ENCODE measurements around the gene YPEL3.
A peak's percentile ranks its signal among the peaks of the same experiment; 100 is the strongest.

The YPEL3 gene

GRCh38 chr16:30095166-30096078, 591 bp downstream of the YPEL3 start:
- Histone ChIP-seq H2AFZ (ENCODE audit: low read depth, low read length) (no peak overlapping the region), H4K8ac (ENCODE audit: low read length) (peak overlapping the region; percentile 33), H3K14ac (ENCODE audit: low read length in 2 of 2) (peak overlapping the region; percentile 66 to 85), H3K27ac (ENCODE audit: low read length, poor library complexity, severe bottlenecking) (no peak overlapping the region), H3K79me1 (replicated peaks; ENCODE audit: low read length, poor library complexity, severe bottlenecking) (peaks cover 12% of the 10 kb centered on the region), H3K23ac (ENCODE audit: low read length in 2 of 2) (no peak overlapping the region), H2AK5ac (ENCODE audit: low read length, severe bottlenecking) (no peak overlapping the region), H3K27me3 (ENCODE audit: control insufficient read depth in 1 of 2, insufficient read depth in 1 of 2, low read length in 2 of 2) (no peaks in the 10 kb centered on the region), H3K18ac (ENCODE audit: low read depth in 1 of 2, low read length in 2 of 2) (peak overlapping the region; percentile 52 to 63), H2BK5ac (ENCODE audit: low read depth, low read length, poor library complexity, severe bottlenecking) (no peak overlapping the region), H3K4me2 (ENCODE audit: low read length, poor library complexity, severe bottlenecking) (peak overlapping the region; percentile 70), H2BK15ac (ENCODE audit: low read depth, poor library complexity, severe bottlenecking) (peak overlapping the region; percentile 68), H3K9ac (ENCODE audit: low read length) (peak overlapping the region; percentile 88), H4K91ac (ENCODE audit: low read length) (peak overlapping the region; percentile 67), H3K4ac (ENCODE audit: low read depth in 1 of 2, low read length in 2 of 2) (no peak overlapping the region), H3K4me1 (ENCODE audit: control insufficient read depth, insufficient read depth, low read depth, low read length) (peaks cover 32% of the 10 kb centered on the region), H3K36me3 (ENCODE audit: control insufficient read depth in 1 of 2, insufficient read depth in 2 of 2, low read depth in 1 of 2, low read length in 2 of 2) (peaks cover 13 to 18% of the 10 kb centered on the region in 2 experiments), H2BK12ac (ENCODE audit: low read length in 2 of 2) (peak overlapping the region; percentile 46 to 56), H3K4me3 (ENCODE audit: insufficient read depth in 1 of 2, low read depth in 1 of 2, low read length in 2 of 2) (peak overlapping the region; percentile 70 to 89), H2BK120ac (ENCODE audit: low read depth, low read length) (peak overlapping the region; percentile 69), H3K9me3 (ENCODE audit: control insufficient read depth, low read length) (peaks cover 12% of the 10 kb centered on the region)
- DNase-seq: no peak
- 49% methylated on average over 40 of the region's 47 CpGs for WGBS

DNA sequence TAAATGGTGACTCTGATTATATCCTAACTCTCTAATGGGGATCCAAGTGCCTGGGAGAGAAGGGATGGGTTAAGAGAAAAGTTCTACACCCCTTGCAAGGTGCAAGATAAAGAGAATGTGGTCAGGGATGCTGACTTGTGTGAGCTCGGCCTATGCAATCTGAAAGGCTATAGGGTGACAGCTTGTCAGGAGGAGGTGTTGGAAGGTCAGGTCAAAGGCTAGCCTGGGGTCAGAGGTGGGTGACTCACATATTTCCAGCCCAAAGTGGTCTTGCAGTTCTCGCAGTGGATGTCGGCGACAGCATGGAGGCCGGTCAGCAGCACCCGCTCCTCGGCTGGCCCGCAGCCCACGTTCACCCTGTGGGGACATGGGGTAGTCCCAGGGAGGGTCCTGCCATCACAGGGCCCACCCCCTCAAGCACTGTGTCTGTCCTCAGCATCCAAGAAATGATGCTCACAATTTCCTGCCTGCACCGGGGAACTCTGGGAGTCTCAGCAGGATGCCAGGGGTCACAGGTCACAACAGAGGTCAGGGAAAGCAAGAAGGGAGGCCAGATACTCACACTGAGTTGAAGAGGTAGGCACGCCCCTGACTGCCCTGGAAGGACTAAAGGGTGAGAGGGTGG, 1.4 kb downstream of the YPEL3 start:
- Histone ChIP-seq H4K91ac (ENCODE audit: low read length) (no peak overlapping the region), H3K9ac (ENCODE audit: low read length) (peak overlapping the region; percentile 88), H3K27me3 (ENCODE audit: control insufficient read depth in 1 of 2, insufficient read depth in 1 of 2, low read length in 2 of 2) (no peaks in the 10 kb centered on the region), H2BK120ac (ENCODE audit: low read depth, low read length) (no peak overlapping the region), H3K9me3 (ENCODE audit: control insufficient read depth, low read length) (peaks cover 12% of the 10 kb centered on the region), H2BK12ac (ENCODE audit: low read length in 2 of 2) (peak overlapping the region in 1 of 2 experiments; percentile 7), H3K79me1 (replicated peaks; ENCODE audit: low read length, poor library complexity, severe bottlenecking) (peaks cover 12% of the 10 kb centered on the region), H3K36me3 (ENCODE audit: control insufficient read depth in 1 of 2, insufficient read depth in 2 of 2, low read depth in 1 of 2, low read length in 2 of 2) (peaks cover 13 to 18% of the 10 kb centered on the region in 2 experiments), H3K14ac (ENCODE audit: low read length in 2 of 2) (no peak overlapping the region), H3K4ac (ENCODE audit: low read depth in 1 of 2, low read length in 2 of 2) (no peak overlapping the region), H3K18ac (ENCODE audit: low read depth in 1 of 2, low read length in 2 of 2) (no peak overlapping the region), H3K4me3 (ENCODE audit: insufficient read depth in 1 of 2, low read depth in 1 of 2, low read length in 2 of 2) (peak overlapping the region in 1 of 2 experiments; percentile 89), H3K4me2 (ENCODE audit: low read length, poor library complexity, severe bottlenecking) (no peak overlapping the region), H4K8ac (ENCODE audit: low read length) (no peak overlapping the region), H2AK5ac (ENCODE audit: low read length, severe bottlenecking) (no peak overlapping the region), H3K4me1 (ENCODE audit: control insufficient read depth, insufficient read depth, low read depth, low read length) (peaks cover 36% of the 10 kb centered on the region), H2BK5ac (ENCODE audit: low read depth, low read length, poor library complexity, severe bottlenecking) (no peak overlapping the region), H2AFZ (ENCODE audit: low read depth, low read length) (no peak overlapping the region), H3K27ac (ENCODE audit: low read length, poor library complexity, severe bottlenecking) (no peak overlapping the region), H3K23ac (ENCODE audit: low read length in 2 of 2) (no peak overlapping the region), H2BK15ac (ENCODE audit: low read depth, poor library complexity, severe bottlenecking) (no peak overlapping the region)
- DNase-seq: no peak
- WGBS: 78% methylated on average over 11 of the region's 11 CpGs

- DNase-seq: peak; percentile 88
- Histone ChIP-seq H3K36me3 (ENCODE audit: control insufficient read depth in 1 of 2, insufficient read depth in 2 of 2, low read depth in 1 of 2, low read length in 2 of 2) (peaks cover 19 to 21% of the 10 kb centered on the region in 2 experiments), H3K4ac (ENCODE audit: low read depth in 1 of 2, low read length in 2 of 2) (peak overlapping the region in 1 of 2 experiments; percentile 52), H2AK5ac (ENCODE audit: low read length, severe bottlenecking) (no peak overlapping the region), H2BK15ac (ENCODE audit: low read depth, poor library complexity, severe bottlenecking) (no peak overlapping the region), H3K18ac (ENCODE audit: low read depth in 1 of 2, low read length in 2 of 2) (peak overlapping the region; percentile 77), H3K4me1 (ENCODE audit: control insufficient read depth, insufficient read depth, low read depth, low read length) (peaks cover 36% of the 10 kb centered on the region), H3K14ac (ENCODE audit: low read length in 2 of 2) (peak overlapping the region in 1 of 2 experiments; percentile 19), H2BK12ac (ENCODE audit: low read length in 2 of 2) (no peak overlapping the region), H4K91ac (ENCODE audit: low read length) (peak overlapping the region; percentile 85), H3K23ac (ENCODE audit: low read length in 2 of 2) (no peak overlapping the region), H3K4me3 (ENCODE audit: insufficient read depth in 1 of 2, low read depth in 1 of 2, low read length in 2 of 2) (peak overlapping the region; percentile 53 to 77), H3K4me2 (ENCODE audit: low read length, poor library complexity, severe bottlenecking) (peak overlapping the region; percentile 99), H3K9ac (ENCODE audit: low read length) (peak overlapping the region; percentile 83), H2AFZ (ENCODE audit: low read depth, low read length) (peak overlapping the region; percentile 68), H3K27ac (ENCODE audit: low read length, poor library complexity, severe bottlenecking) (no peak overlapping the region), H3K27me3 (ENCODE audit: control insufficient read depth in 1 of 2, insufficient read depth in 1 of 2, low read length in 2 of 2) (no peaks in the 10 kb centered on the region), H3K79me1 (replicated peaks; ENCODE audit: low read length, poor library complexity, severe bottlenecking) (peaks cover 12% of the 10 kb centered on the region), H2BK120ac (ENCODE audit: low read depth, low read length) (no peak overlapping the region), H2BK5ac (ENCODE audit: low read depth, low read length, poor library complexity, severe bottlenecking) (no peak overlapping the region), H3K9me3 (ENCODE audit: control insufficient read depth, low read length) (peaks cover 8% of the 10 kb centered on the region), H4K8ac (ENCODE audit: low read length) (peak overlapping the region; percentile 95)
- WGBS: 11% methylated on average over 21 of the region's 22 CpGs
Measured at GRCh38 chr16:30092373-30093010, 3.5 kb downstream of the YPEL3 start.
